Cardiac muscle cell (in vitro differentiated cells and primary cell): Measurements from ENCODE around the gene NR1H2. TPM values are rescaled to one million over a fixed set of nuclear protein-coding genes. Genes with fewer than 3 reads are reported as not detected.

ENCODE experiments used
- DNase-seq, 2 donors: peaks; one replicate each; pipeline versions ENCODE4 v3.0.0 to v3.0.0-alpha.2; 2010 to 2017; ENCODE audit warnings: low read depth in 1 of 2, low spot score in 1 of 2
- H3K27ac ChIP-seq: fragments of 200-600 bp; sonication (generic); 2 replicates; pipeline ENCODE4 v1.5.1; 2016
- H3K27me3 ChIP-seq: fragments of 200-600 bp; sonication (generic); 2 replicates; pipeline ENCODE4 v1.6.0; 2016; ENCODE audit warnings: control low read depth
- H3K36me3 ChIP-seq: fragments of 200-600 bp; sonication (generic); 2 replicates; pipeline ENCODE4 v1.5.1; 2016; ENCODE audit warnings: control low read depth
- H3K4me1 ChIP-seq: fragments of 200-600 bp; sonication (generic); 2 replicates; pipeline ENCODE4 v1.8.1; 2017; ENCODE audit warnings: low read depth, mild to moderate bottlenecking, mixed run types
- H3K4me3 ChIP-seq: fragments of 200-600 bp; sonication (generic); 2 replicates; pipeline ENCODE4 v1.5.1; 2016; ENCODE audit warnings: mild to moderate bottlenecking
- H3K9me3 ChIP-seq: fragments of 200-600 bp; sonication (generic); 2 replicates; pipeline ENCODE4 v1.5.1; 2017; ENCODE audit warnings: low read depth, mild to moderate bottlenecking, control low read depth
- polyA plus RNA-seq: library from polyadenylated mRNA; unstranded; fragments of >200 nt; fragmentation: Nextera tagmentation; extraction: Ambion mirVana; gene quantifications from 2 replicates; pipeline ENCODE4 v1.2.1, GENCODE V29; 2016
- total RNA-seq: library from RNA; depleted of rRNA; stranded (reverse); fragments of >200 nt; gene quantifications from 2 replicates; pipeline ENCODE4 v1.2.3, GENCODE V29; 2016
- TF ChIP-seq, protein P1 (sequence below): IDR thresholded peaks from 2 replicates; pipeline ENCODE4 v1.5.1; 2012; ENCODE audit warnings: low read depth, mild to moderate bottlenecking, low read length

The NR1H2 gene
- total and polyA plus RNA-seq, 2 experiments from 2014 or later: 58.3 to 60.1 TPM

- Histone ChIP-seq H3K36me3 (peaks cover 5% of the 10 kb centered on the region), H3K27ac (no peak overlapping the region), H3K4me3 (no peak overlapping the region), H3K9me3 (no peaks in the 10 kb centered on the region), H3K4me1 (no peaks in the 10 kb centered on the region), H3K27me3 (no peaks in the 10 kb centered on the region)
- TF ChIP-seq, protein P1, sequence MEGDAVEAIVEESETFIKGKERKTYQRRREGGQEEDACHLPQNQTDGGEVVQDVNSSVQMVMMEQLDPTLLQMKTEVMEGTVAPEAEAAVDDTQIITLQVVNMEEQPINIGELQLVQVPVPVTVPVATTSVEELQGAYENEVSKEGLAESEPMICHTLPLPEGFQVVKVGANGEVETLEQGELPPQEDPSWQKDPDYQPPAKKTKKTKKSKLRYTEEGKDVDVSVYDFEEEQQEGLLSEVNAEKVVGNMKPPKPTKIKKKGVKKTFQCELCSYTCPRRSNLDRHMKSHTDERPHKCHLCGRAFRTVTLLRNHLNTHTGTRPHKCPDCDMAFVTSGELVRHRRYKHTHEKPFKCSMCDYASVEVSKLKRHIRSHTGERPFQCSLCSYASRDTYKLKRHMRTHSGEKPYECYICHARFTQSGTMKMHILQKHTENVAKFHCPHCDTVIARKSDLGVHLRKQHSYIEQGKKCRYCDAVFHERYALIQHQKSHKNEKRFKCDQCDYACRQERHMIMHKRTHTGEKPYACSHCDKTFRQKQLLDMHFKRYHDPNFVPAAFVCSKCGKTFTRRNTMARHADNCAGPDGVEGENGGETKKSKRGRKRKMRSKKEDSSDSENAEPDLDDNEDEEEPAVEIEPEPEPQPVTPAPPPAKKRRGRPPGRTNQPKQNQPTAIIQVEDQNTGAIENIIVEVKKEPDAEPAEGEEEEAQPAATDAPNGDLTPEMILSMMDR: no peak
- DNase-seq: no peak
These were observed 36.2 kb downstream of the NR1H2 start for GRCh38 chr19:50412419-50412818.

DNA sequence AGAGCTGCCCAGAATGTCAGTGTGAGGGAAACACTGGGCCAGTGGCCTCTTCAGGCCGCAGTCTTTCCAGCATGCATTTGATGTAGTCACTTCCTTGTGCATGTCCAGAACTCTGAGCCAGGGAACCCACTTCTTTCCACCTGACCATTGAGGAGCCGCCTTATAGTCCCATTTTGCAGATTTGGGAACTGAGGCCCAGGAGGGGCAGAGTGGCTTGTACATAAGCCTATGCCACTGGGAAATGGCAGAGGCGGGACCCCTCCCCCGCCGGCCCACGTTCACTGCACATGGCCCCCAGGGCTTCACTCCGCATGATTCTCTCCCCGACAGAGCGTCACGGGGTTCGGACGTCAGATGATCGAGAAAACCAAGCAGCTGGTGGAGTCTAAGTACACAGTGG lies 36.8 kb downstream of the NR1H2 start:
- Histone ChIP-seq H3K27ac (no peak overlapping the region), H3K27me3 (no peaks in the 10 kb centered on the region), H3K4me3 (no peak overlapping the region), H3K9me3 (no peaks in the 10 kb centered on the region), H3K4me1 (no peaks in the 10 kb centered on the region), H3K36me3 (peaks cover 5% of the 10 kb centered on the region)
- TF ChIP-seq, protein P1: no peak
- no peak for DNase-seq

DNA sequence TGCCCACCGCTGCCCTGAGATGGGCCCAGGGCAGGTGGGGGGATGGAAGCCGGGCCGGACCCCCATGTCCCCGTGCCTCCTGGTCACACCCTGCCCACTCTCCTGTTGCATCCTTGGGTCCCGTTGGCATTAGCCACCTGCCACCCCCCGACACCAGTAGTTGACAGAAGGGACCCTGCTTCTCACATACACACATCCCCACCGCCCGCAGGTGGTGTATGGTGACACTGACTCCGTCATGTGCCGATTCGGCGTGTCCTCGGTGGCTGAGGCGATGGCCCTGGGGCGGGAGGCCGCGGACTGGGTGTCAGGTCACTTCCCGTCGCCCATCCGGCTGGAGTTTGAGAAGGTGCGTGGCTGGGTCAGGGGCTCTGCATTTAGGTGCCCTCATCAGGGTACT lies 37.3 kb downstream of the NR1H2 start:
- H3K4me3 ChIP-seq: no peak overlapping the region
- peaks cover 5% of the 10 kb centered on the region for H3K36me3 ChIP-seq
- no peak overlapping the region for H3K27ac ChIP-seq
- TF ChIP-seq, protein P1: no peak
- H3K9me3 ChIP-seq: no peaks in the 10 kb centered on the region
- H3K4me1 ChIP-seq: peaks cover 1% of the 10 kb centered on the region
- DNase-seq: no peak
- no peaks in the 10 kb centered on the region for H3K27me3 ChIP-seq

DNA sequence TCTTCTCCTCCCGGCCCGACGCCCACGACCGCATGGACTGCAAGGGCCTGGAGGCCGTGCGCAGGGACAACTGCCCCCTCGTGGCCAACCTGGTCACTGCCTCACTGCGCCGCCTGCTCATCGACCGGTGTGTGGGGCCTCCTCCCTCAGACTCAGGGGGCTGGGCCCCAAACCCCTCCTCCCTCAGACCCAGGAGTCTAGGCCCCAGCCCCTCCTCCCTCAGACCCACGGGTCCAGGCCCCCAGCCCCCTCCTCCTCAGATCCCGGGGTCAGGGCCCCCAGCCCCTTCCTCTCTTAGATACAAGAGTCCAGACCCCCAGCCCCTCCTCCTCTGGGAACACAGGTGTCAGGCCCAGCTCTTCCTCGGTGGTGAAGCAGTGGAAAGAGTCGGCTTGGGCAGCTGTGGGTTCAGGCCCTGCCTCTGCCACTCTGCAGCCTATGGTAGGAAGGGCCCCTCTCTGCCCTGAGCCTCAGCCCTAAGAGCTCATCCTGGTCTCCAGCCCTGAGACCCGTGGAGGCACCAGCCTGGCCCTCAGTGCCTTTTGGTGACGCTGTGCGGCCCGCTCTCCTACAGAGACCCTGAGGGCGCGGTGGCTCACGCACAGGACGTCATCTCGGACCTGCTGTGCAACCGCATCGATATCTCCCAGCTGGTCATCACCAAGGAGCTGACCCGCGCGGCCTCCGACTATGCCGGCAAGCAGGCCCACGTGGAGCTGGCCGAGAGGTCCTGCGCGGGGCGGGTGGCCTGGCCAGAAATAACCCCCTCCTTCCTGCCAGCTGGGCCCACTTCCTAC lies 38.8 kb downstream of the NR1H2 start:
- Histone ChIP-seq H3K4me1 (peaks cover 3% of the 10 kb centered on the region), H3K9me3 (no peaks in the 10 kb centered on the region), H3K27ac (no peak overlapping the region), H3K36me3 (no peaks in the 10 kb centered on the region), H3K27me3 (peaks cover 14% of the 10 kb centered on the region), H3K4me3 (no peak overlapping the region)
- peak; percentile 82 for DNase-seq
- TF ChIP-seq, protein P1: peak; percentile 92

- Histone ChIP-seq H3K27ac (no peak overlapping the region), H3K27me3 (peaks cover 17% of the 10 kb centered on the region), H3K4me1 (peaks cover 3% of the 10 kb centered on the region), H3K36me3 (no peaks in the 10 kb centered on the region), H3K9me3 (no peaks in the 10 kb centered on the region), H3K4me3 (no peak overlapping the region)
- DNase-seq: no peak
- TF ChIP-seq, protein P1: no peak
These were observed 39.4 kb downstream of the NR1H2 start for GRCh38 chr19:50415661-50416033.
